Endodermal cell (in vitro differentiated cells): ENCODE measurements around the gene TTLL11. TPM values are rescaled to one million over a fixed set of nuclear protein-coding genes. Genes with fewer than 3 reads are reported as not detected.

ENCODE experiments used
- DNase-seq: peaks from one replicate; pipeline ENCODE4 v3.0.0-alpha.2; 2017
- H3K27ac ChIP-seq: 2 replicates; pipeline ENCODE4 v1.5.1; 2013; ENCODE audit warnings: mild to moderate bottlenecking, low read depth, low read length, moderate library complexity
- H3K27me3 ChIP-seq: 2 replicates; pipeline ENCODE4 v1.6.1; 2013; ENCODE audit warnings: mild to moderate bottlenecking, low read length, moderate library complexity; ENCODE audit not compliant: insufficient read depth, control insufficient read depth, poor library complexity, severe bottlenecking
- H3K36me3 ChIP-seq: 2 replicates; pipeline ENCODE4 v1.7.0; 2013; ENCODE audit warnings: mild to moderate bottlenecking, low read length, moderate library complexity; ENCODE audit not compliant: control insufficient read depth, insufficient read depth
- H3K4me1 ChIP-seq: one replicate; pipeline ENCODE4 v1.7.0; 2013; ENCODE audit warnings: low read length; ENCODE audit not compliant: control insufficient read depth, insufficient read depth
- H3K4me3 ChIP-seq: 2 replicates; pipeline ENCODE4 v1.5.1; 2013; ENCODE audit warnings: mild to moderate bottlenecking, low read length, moderate library complexity
- H3K9ac ChIP-seq: 2 replicates; pipeline ENCODE4 v1.6.1; 2013; ENCODE audit warnings: mild to moderate bottlenecking, low read length, moderate library complexity; ENCODE audit not compliant: poor library complexity, severe bottlenecking; ENCODE audit errors: extremely low read depth
- H3K9me3 ChIP-seq: 2 replicates; pipeline ENCODE4 v1.6.1; 2013; ENCODE audit warnings: mild to moderate bottlenecking, low read length, moderate library complexity; ENCODE audit not compliant: control insufficient read depth
- H3K27ac Mint-ChIP-seq: 2 replicates; pipeline ENCODE4 v1.8.0; 2020; ENCODE audit warnings: mixed read lengths
- H3K27me3 Mint-ChIP-seq: 2 replicates; pipeline ENCODE4 v1.8.0; 2021; ENCODE audit warnings: mild to moderate bottlenecking, mixed read lengths; ENCODE audit not compliant: insufficient read depth
- H3K36me3 Mint-ChIP-seq: 2 replicates; pipeline ENCODE4 v1.8.0; 2020; ENCODE audit warnings: low read depth, mixed read lengths
- H3K4me1 Mint-ChIP-seq: 2 replicates; pipeline ENCODE4 v1.8.0; 2020; ENCODE audit warnings: mixed read lengths
- H3K4me3 Mint-ChIP-seq: 2 replicates; pipeline ENCODE4 v1.8.0; 2020; ENCODE audit warnings: mild to moderate bottlenecking, moderate library complexity, mixed read lengths
- H3K9me3 Mint-ChIP-seq: 2 replicates; pipeline ENCODE4 v1.8.0; 2020; ENCODE audit warnings: mild to moderate bottlenecking, mixed read lengths
- WGBS, 2 experiments: methylation state at CpG; one replicate each; pipeline versions ENCODE4 v1.1.5 to v1.1.7; 2013; ENCODE audit warnings: missing lambda C conversion rate in 2 of 2, mixed read lengths in 1 of 2; ENCODE audit not compliant: insufficient coverage in 1 of 2, insufficient read length in 1 of 2; 5-methylcytosine and 5-hydroxymethylcytosine counted together
- total RNA-seq, 2 donors: library from RNA; stranded (reverse); fragmentation: NEBNext Ultra II Directional in 1 of 2; extraction: Animal tissue kit (Norgen Biotek cat#: 25700) in 1 of 2; gene quantifications; 2 replicates in 1 of 2; 3 replicates in 1 of 2; pipeline ENCODE4 v1.2.1, GENCODE V29; 2021
- TF ChIP-seq, protein P1 (sequence below): fragments of 200-600 bp; sonication (generic); conservative IDR thresholded peaks from 2 replicates; pipeline ENCODE4 v1.5.0; 2021; ENCODE audit warnings: antibody characterized with exemption, mild to moderate bottlenecking

TTLL11 gene
- total RNA-seq, 2 donors from 2014 or later = 0.68 TPM; not detected in 1

DNA sequence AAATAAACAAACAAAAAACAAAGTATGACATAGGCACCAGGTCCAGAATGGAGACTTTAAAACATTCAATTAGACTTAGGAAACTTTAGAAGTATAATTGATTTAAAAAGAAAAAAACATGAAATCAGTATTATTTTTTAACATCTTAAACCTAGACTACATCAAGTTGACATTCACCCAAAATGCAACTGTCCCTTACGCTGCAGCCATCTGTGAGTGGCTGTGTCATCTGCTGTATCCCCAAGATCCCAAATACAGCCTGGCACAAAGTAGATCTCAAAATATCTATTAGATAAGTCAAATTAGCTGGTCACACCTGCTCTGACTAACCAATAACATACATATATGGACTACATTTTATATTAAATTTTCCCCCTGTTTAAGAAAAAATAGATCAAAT is 7.8 kb downstream of the TTLL11 start:
- no peak overlapping the region for H3K27ac Mint-ChIP-seq
- H3K9me3 ChIP-seq = no peaks in the 10 kb centered on the region

DNA sequence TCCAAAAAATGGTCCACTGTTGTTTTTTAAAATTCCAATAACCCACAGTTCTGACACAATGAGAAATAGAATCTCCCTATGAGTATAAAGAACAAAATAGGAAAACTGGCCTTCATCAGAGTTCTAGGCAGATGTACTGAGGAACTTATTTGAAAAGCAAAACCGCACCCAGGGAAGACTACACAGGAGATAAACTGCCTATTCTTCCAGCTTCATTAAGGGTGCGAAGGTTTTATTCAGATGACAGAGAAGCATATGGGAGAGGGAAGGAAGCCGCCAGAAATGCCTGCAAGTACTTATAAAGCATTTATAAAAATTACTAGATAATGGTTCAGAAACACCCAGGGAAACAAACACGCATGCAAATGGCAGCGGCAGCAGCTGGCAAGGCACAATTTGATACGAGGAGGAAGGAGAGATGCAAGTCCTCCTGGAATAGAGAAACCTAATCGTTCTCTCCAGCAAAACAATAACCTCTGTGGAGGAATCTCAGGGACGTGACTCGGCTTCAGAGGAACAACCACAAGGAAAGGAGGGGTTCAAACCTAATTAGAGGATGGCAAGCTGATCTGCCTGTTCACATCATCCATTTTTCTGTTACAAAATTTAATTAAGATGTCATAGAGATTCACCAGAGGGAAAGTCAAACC is 9.0 kb downstream of the TTLL11 start:
- Mint-ChIP-seq H3K4me1 (no peaks in the 10 kb centered on the region), H3K4me3 (no peak overlapping the region), H3K27me3 (peaks cover 7% of the 10 kb centered on the region), H3K9me3 (no peaks in the 10 kb centered on the region), H3K27ac (no peak overlapping the region), H3K36me3 (no peaks in the 10 kb centered on the region)
- WGBS, 2 experiments = 79 to 100% methylated on average over 3 to 8 of the region's 9 CpGs
- Histone ChIP-seq H3K36me3 (no peaks in the 10 kb centered on the region), H3K4me1 (no peaks in the 10 kb centered on the region), H3K4me3 (no peak overlapping the region), H3K9ac (no peak overlapping the region), H3K27me3 (peaks cover 23% of the 10 kb centered on the region), H3K9me3 (no peaks in the 10 kb centered on the region), H3K27ac (no peak overlapping the region)
- DNase-seq = no peak
- TF ChIP-seq, protein P1, sequence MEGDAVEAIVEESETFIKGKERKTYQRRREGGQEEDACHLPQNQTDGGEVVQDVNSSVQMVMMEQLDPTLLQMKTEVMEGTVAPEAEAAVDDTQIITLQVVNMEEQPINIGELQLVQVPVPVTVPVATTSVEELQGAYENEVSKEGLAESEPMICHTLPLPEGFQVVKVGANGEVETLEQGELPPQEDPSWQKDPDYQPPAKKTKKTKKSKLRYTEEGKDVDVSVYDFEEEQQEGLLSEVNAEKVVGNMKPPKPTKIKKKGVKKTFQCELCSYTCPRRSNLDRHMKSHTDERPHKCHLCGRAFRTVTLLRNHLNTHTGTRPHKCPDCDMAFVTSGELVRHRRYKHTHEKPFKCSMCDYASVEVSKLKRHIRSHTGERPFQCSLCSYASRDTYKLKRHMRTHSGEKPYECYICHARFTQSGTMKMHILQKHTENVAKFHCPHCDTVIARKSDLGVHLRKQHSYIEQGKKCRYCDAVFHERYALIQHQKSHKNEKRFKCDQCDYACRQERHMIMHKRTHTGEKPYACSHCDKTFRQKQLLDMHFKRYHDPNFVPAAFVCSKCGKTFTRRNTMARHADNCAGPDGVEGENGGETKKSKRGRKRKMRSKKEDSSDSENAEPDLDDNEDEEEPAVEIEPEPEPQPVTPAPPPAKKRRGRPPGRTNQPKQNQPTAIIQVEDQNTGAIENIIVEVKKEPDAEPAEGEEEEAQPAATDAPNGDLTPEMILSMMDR = no peak

More for the DNA sequence above, 7.8 kb downstream of the TTLL11 start:
- H3K4me1 Mint-ChIP-seq = no peaks in the 10 kb centered on the region
- no peaks in the 10 kb centered on the region for H3K4me1 ChIP-seq
- no peak overlapping the region for H3K9ac ChIP-seq
- TF ChIP-seq, protein P1 = no peak
- H3K27me3 ChIP-seq = peaks cover 33% of the 10 kb centered on the region
- peaks cover 9% of the 10 kb centered on the region for H3K27me3 Mint-ChIP-seq
- no peaks in the 10 kb centered on the region for H3K9me3 Mint-ChIP-seq
- H3K4me3 ChIP-seq = no peak overlapping the region
- no peak for DNase-seq
- no peak overlapping the region for H3K27ac ChIP-seq
- 91% methylated on average over 1 of the region's 1 CpG; no CpG with 5 or more reads in 1 of the 2 experiments for WGBS, 2 experiments
- H3K36me3 ChIP-seq = no peaks in the 10 kb centered on the region
- H3K36me3 Mint-ChIP-seq = no peaks in the 10 kb centered on the region
- no peak overlapping the region for H3K4me3 Mint-ChIP-seq

DNA sequence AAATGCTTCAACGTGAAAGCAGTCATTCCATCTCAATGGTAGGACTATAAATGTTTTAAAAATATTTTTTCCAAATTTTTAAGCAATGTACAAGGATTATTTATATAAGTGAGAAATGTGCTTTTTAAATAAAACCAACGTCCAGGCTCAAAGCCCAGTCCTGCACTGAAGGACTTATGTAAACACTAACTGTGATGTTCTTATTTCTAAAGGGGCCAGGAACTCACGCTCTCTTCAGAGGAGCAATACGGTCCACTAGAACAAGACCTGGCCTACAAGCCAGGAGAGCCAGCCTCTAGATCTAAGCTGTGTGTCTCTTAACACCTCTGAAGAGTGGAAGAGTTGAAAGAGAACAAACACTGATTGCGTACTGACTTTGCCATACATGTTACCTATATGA is 12.1 kb downstream of the TTLL11 start:
- 89 to 91% methylated on average over 3 to 4 of the region's 5 CpGs for WGBS, 2 experiments

More for the DNA sequence above, 12.1 kb downstream of the TTLL11 start:
- no peak overlapping the region for H3K4me3 Mint-ChIP-seq
- DNase-seq = no peak
- H3K4me3 ChIP-seq = no peak overlapping the region
- H3K27ac ChIP-seq = no peak overlapping the region
- no peaks in the 10 kb centered on the region for H3K4me1 ChIP-seq
- H3K4me1 Mint-ChIP-seq = no peaks in the 10 kb centered on the region
- H3K9me3 ChIP-seq = peaks cover 7% of the 10 kb centered on the region
- TF ChIP-seq, protein P1 = no peak
- H3K27me3 Mint-ChIP-seq = peaks cover 1% of the 10 kb centered on the region
- no peaks in the 10 kb centered on the region for H3K36me3 ChIP-seq
- no peak overlapping the region for H3K27ac Mint-ChIP-seq
- no peaks in the 10 kb centered on the region for H3K9me3 Mint-ChIP-seq
- H3K36me3 Mint-ChIP-seq = no peaks in the 10 kb centered on the region
- H3K9ac ChIP-seq = no peak overlapping the region
- H3K27me3 ChIP-seq = peaks cover 2% of the 10 kb centered on the region
